ENCODE results near the gene APOBEC3H.
A peak's percentile ranks its signal among the peaks of the same experiment; 100 is the strongest.
"Not testable (repeated sequence)": the region's sequence is repeated elsewhere in the genome, so short reads cannot be mapped to it uniquely, and the experiment has no call there.

Gene APOBEC3H

GRCh38 chr22:39097098-39098020 is at the start of gene APOBEC3H:
Gene APOBEC3H, plus strand, starts transcription at chr22:39097244. Its CDS starts 3,035 bp downstream, at chr22:39100279.
- DNase-seq, result peak; percentile 61

- DNase-seq, result not testable (repeated sequence)
Measured at GRCh38 chr22:39049486-39049885, 47.6 kb upstream of the APOBEC3H start.

DNA sequence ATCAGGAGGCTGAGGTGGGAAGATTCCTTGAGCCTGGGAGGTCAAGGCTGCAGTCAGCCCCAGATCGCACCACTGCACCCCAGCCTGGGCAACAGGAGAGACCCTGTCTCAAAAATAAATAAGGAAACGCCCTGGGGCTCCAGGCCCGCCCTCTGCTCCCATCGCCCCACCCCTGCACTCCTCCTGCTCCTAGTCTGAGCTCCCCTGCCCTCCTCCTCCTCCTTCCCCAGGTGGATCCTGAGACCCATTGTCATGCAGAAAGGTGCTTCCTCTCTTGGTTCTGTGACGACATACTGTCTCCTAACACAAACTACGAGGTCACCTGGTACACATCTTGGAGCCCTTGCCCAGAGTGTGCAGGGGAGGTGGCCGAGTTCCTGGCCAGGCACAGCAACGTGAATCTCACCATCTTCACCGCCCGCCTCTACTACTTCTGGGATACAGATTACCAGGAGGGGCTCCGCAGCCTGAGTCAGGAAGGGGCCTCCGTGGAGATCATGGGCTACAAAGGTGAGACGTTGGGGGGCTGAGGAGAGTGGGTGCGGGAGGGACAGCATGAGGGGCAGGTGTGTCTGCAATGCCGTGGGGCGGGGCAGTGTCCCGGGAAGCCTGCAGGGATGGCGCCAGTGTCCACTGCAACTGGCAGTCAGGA is 45.1 kb upstream of the APOBEC3H start:
- DNase-seq, result not testable (repeated sequence)

DNA sequence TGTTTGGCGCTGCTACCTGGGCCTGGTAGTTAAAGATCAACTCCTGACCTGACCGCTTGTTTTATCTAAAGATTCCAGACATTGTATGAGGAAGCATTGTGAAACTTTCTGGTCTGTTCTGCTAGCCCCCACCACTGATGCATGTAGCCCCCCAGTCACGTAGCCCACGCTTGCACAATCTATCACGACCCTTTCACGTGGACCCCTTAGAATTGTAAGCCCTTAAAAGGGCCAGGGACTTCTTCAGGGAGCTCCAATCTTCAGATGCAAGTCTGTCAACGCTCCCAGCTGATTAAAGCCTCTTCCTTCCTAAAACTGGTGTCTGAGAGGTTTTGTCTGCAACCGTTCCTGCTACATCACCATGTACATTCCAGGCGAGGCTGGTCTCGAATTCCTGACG is 41.4 kb upstream of the APOBEC3H start:
- no peak for DNase-seq

DNA sequence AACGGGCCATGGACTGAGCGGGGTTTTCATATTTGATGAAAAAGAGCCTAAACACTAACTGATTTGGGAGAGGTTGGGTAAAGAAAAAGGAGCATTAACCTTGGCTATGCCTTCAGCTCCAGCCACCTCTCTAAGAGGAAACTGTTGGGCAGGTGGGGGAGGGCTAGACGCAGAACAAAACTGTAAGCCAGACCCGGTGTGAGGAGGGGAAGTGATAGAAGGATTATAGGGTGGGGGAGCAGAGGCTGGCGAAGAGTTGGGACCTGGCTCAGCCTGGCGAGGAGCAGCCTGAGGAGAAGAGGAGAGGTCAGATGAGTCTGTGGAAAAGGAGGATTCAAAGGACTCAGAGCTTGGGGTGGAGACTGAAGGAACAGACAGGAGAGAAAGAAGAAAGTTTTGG is 35.8 kb upstream of the APOBEC3H start:
- DNase-seq, result not testable (repeated sequence)

DNA sequence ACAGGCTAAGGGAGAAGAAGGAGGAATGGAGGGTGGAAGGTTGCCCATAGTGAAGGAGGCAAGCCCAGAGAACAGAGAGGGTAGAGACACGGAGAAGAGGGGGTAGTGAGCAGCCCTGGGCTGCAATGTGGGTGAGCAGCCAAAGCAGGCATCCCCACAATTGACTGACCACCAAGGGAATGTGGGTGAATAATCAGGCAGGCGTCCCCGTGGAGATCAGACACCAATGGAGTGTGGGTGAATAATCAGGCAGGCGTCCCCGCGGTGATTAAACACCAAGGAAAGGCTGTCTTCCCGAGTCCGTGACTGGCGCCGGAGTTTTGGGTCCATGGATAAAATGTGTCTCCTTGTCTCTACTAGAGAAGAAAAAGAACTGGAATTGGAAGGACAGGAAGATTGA is 35.1 kb upstream of the APOBEC3H start:
- not testable (repeated sequence) for DNase-seq

DNA sequence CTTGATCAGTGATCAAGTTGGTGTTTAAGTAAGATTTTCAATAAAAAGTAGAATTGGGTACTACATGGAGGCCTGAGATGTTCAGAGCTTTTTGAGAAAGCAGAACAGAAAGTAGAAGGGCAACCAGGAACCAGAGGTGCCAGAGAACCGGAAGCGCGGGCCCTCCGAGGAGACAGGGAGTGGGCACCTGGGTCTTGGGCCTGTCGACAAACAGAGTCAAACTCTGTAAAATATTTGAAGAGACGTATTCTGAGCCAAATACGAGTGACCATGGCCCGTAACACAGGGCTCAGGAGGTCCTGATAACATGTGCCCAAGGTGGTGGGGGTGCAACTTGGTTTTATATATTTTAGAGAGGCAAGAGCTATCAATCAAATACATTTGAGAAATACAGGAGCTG is 33.1 kb upstream of the APOBEC3H start:
- not testable (repeated sequence) for DNase-seq

DNA sequence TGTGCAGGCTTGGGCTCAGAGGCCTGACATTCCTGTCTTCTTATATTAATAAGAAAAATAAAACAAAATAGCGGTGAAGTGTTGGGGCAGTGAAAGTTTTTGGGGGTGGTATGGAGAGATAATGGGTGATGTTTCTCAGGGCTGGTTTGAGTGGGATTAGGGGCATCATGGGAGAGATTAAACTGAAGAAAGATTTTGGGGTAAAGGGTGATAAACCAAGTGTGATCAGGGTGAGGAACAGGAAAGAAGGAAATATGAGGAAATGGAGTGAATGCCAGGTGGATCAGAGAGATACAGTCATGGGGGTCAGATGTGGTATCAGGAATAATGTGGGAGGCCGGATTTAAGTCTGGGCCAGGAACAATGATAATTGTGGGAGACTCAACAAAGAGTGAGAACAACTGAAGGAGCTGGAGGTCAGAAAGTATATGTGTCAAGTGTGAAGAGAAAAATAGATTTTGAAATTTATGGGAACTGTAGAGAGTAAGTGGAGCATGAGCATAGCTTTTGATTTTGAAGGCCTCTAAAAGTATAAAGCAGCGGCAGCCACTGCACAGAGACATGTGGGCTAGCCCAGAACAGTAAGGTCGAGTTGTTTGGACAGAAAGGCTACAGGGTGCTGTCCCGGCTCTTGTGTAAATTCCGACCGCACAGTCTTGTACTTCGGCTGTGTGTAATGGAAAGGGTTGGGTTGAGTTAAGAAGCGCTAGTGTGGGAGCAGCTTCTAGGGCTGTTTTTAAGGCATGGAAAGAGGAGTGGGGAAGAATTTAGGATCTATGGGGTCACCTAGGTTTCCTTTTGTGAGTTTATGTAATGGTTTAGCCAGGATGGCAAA is 30.4 kb upstream of the APOBEC3H start:
- not testable (repeated sequence) for DNase-seq

DNA sequence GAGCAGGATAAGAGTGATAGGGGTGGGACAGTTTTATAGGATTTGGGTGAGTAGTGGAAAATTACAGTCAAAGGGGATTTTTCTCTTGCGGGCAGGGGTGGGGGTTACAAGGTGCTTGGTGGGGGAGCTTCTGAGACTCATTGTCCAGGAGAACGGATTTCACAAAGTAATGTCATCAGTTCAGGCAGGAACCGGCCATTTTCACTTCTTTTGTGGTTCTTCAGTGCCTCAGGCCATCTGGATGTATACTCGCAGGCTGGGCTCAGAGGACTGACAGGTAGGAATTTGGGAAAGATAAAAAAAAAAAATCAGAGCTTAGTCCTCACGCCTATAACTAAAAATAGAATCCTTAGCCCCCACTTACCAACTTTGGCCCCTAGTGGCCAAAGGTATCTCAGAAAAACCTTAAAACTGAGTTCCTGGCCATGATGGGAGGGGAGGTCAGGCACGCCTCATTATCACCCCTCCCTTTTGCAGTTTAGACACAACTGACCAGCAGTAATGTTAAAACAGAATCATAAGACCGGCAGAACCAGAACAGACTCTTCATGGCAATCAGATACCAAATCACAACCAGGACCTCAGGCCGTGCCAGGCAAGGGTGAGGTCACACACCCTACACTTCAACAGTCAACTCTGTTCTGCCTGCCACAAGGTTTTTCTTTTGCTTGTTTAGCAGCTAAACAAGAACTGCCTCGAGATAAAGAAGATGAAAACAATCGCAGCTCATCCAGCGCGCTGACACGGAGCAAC is 28.8 kb upstream of the APOBEC3H start:
- DNase-seq, result no peak

DNA sequence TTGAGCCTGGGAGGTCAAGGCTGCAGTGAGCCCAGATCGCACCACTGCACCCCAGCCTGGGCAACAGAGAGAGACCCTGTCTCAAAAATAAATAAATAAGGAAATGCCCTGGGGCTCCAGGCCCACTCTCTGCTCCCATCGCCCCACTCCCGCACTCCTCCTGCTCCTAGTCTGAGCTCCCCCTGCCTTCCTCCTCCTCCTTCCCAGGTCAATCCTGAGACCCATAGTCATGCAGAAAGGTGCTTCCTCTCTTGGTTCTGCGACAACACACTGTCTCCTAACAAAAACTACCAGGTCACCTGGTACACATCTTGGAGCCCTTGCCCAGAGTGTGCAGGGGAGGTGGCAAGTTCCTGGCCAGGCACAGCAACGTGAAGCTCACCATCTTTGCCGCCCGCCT is 26.9 kb upstream of the APOBEC3H start:
- no peak for DNase-seq

DNA sequence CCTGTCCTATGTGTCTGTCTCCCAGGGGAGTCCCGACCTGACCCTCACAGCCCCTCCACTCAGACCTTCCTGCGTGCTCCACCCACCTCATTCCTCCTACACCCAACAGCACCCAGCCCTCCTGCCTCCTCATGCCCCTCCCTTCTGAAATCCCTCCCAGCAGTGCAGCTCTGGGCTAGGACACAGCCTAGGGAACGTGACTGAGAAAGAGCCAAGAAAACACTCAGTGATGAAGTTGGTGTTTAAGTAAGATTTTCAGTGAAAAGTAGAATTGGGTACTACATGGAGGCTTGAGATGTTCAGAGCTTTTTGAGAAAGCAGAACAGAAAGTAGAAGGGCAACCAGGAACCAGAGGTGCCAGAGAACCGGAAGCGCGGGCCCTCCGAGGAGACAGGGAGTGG is 24.5 kb upstream of the APOBEC3H start:
- DNase-seq, result not testable (repeated sequence)

- DNase-seq, result no peak
Measured at GRCh38 chr22:39073981-39074380, 23.1 kb upstream of the APOBEC3H start.

DNA sequence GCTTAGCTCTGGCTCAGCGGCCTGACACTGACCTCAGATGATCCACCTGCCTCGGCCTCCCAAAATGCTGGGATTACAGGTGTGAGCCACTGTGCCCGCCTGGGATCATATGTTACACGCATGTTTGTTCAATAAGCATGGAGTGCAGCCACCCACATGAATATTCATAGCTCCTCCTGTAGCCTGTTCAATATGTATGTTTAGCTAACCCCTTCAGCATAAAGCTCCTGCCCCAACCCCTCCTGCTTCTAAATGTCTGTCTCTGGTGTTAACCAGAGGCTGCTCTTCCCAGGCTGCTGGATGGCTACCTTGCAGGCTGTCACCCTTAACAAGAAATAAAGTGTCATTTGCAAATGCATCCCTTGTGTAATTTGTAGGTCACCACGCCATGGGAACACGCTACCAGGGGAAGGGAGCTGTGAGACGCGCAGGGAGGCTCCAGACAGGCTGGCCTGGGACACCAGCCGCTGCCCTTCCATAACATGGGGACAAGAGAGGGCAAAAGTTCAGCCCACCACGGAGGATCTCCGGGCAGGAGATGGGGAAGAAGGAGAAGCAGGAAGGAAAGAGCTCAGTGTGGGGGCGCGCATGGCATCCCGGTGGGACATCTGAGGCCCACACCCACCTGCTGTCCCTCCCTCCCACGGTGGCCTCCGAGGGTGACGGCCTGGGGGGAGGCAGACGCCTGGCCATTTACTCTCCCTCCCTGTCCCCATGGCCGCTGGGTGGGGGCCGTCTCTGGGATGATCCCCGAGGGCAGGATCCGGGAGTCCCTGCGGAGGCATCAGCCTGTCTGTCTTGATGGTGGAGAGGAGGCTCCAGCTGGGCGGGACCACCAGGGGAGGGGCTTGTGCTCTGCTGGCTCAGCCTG is 20.7 kb upstream of the APOBEC3H start:
- DNase-seq, result not testable (repeated sequence)

- peak; percentile 79 for DNase-seq
Measured at GRCh38 chr22:39077026-39077840, 19.8 kb upstream of the APOBEC3H start, which contains the start of gene APOBEC3G. Gene APOBEC3G, plus strand, starts transcription at chr22:39077275. Its CDS starts 87 bp downstream, at chr22:39077362.

GRCh38 chr22:39077912-39078311 is 19.1 kb upstream of the APOBEC3H start:
- not testable (repeated sequence) for DNase-seq

- DNase-seq, result peak; percentile 52
Measured at GRCh38 chr22:39078329-39078728, 18.7 kb upstream of the APOBEC3H start.

- peak; percentile 31 for DNase-seq
Measured at GRCh38 chr22:39079054-39079637, 17.9 kb upstream of the APOBEC3H start.

- DNase-seq, result peak; percentile 59
Measured at GRCh38 chr22:39080052-39080762, 16.8 kb upstream of the APOBEC3H start.

GRCh38 chr22:39081016-39081415 is 16.0 kb upstream of the APOBEC3H start:
- DNase-seq, result no peak

All from CD4-positive, alpha-beta T cell treated with Interleukin-21 for 1 hour (primary cell).